ENCODE measurements around the gene KIF23.

KIF23 gene

DNA sequence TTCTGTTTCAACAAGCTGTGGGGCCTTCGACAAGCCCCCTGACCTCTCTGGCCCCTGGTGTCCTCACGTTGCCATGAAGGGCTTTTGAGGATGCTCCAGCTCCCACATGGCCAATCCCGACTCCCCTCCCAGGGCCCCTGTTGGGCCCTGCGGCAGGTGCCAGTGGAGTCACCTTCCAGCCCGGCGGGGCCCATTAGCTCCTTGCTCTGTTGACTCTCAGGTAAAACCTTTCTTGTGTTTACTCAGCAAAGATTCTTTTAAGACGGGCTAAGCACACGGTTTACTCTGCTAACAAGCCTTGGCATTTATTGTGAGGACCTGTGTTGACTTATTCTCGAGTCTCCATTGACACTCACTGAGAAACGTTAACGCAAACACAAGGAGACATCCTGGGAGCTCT, 53.5 kb downstream of the KIF23 start:
- H3K4me3 ChIP-seq (ENCODE audit: control insufficient read depth, low read depth, low read length), result no peak overlapping the region
- TF ChIP-seq, protein P1, sequence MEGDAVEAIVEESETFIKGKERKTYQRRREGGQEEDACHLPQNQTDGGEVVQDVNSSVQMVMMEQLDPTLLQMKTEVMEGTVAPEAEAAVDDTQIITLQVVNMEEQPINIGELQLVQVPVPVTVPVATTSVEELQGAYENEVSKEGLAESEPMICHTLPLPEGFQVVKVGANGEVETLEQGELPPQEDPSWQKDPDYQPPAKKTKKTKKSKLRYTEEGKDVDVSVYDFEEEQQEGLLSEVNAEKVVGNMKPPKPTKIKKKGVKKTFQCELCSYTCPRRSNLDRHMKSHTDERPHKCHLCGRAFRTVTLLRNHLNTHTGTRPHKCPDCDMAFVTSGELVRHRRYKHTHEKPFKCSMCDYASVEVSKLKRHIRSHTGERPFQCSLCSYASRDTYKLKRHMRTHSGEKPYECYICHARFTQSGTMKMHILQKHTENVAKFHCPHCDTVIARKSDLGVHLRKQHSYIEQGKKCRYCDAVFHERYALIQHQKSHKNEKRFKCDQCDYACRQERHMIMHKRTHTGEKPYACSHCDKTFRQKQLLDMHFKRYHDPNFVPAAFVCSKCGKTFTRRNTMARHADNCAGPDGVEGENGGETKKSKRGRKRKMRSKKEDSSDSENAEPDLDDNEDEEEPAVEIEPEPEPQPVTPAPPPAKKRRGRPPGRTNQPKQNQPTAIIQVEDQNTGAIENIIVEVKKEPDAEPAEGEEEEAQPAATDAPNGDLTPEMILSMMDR (IDR thresholded peaks at IDR 0.05; ENCODE audit: control insufficient read depth, insufficient read depth, low read depth, low read length, missing control alignments), result no peak
- no peak for DNase-seq (ENCODE audit: low read depth)

DNA sequence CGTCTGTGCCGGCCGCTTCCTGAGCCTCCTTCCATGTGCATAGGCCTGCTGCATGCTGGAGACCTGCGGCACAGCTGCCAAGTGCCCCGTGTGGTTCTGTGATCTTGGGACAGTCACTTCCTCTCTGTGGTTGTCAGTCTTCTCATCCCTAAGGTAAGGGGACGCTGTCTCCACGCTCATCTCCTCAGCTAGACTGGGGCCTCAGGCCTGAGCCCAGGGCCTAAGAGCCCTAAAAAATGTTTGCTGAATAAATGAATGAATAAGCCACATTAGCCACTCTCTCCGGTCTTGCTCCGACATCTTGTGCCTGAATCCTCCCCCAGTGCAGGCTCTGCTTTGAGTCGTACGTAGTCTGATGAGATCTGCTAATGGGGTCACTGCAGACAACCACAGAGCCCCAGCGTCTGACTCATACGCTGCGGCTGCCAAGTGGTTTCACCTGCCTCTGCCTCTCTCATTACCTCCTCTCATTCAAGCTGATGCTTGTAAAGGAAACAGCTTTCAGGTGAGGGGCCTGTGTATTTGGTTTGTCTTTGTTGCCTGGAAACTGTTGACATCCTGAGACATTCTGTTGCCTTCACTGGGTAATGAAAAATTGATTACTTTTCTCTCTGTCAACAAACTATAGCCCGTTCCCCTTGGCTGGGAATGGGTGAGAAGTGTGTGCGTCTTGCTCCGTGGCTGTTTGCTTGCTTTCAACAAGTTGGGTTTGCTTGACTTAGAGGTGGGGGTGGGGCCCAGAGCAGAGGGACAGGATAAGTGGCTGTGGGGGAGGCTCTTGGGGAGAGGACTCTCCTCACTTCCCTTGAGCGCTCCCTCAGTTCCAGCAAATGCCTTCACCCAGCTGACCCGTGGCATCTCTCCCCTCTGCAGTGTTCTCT, 54.3 kb downstream of the KIF23 start:
- TF ChIP-seq, protein P1 (IDR thresholded peaks at IDR 0.05; ENCODE audit: control insufficient read depth, insufficient read depth, low read depth, low read length, missing control alignments), result no peak
- H3K4me3 ChIP-seq (ENCODE audit: control insufficient read depth, low read depth, low read length), result no peak overlapping the region
- DNase-seq (ENCODE audit: low read depth), result no peak

DNA sequence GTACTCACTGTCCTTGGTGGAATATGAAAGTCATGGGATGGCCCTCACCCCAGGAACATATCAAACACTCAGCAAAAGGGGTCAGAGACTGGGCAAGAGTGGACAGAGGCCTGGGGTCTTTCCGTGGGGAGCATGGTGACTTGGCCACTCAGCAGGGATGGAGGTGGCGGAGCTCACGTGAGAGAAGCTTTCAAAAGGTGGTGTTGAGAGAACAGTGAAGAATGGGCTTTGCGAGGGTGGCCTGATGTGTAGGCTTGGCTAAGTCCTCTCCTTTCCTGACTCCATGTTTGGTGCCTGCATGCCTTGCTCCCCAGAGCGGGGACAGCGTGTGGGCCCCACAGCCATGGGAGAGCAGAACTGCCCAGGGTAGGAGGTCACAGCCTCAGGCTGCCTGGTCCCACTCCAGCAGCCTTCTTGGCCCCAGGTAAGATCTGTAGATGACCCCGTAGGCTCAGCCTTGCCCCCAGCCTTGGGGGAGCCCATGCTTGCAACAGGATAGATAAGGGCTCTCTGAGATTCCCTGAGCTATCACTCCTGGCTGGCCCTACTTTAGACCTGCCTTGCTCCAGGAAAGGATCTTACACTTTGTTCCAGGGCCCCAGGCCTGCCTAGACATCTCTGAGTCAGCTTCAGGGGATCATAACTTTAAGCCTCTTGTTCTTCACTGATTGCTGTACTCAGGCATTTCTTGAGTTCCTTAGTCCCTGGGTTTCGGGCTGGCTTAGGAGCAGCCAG, 55.5 kb downstream of the KIF23 start:
- TF ChIP-seq, protein P1 (IDR thresholded peaks at IDR 0.05; ENCODE audit: control insufficient read depth, insufficient read depth, low read depth, low read length, missing control alignments), result no peak
- no peak for DNase-seq (ENCODE audit: low read depth)
- no peak overlapping the region for H3K4me3 ChIP-seq (ENCODE audit: control insufficient read depth, low read depth, low read length)

GRCh38 chr15:69472046-69472445, 57.9 kb downstream of the KIF23 start:
- TF ChIP-seq, protein P1 (IDR thresholded peaks at IDR 0.05; ENCODE audit: control insufficient read depth, insufficient read depth, low read depth, low read length, missing control alignments), result no peak
- DNase-seq (ENCODE audit: low read depth), result no peak
- H3K4me3 ChIP-seq (ENCODE audit: control insufficient read depth, low read depth, low read length), result no peak overlapping the region

DNA sequence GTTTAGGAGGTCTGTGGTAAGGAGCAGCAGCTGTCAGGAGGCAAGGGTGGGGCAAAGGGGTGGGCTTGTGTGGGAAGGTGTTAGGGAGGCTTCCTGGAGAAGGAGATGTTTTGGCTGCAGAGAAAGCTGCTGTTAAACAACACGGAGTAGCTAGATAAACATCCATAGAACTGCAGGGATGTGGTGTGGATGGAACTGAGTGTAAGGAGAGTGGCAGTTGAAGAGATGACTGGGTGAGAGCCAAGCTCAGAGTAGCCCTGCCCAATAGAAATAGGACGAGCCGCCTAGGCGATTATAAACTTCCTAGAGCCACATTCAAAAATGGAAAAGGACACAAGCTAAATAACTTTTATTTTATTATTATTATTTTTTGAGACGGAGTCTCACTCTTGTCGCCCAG, 58.4 kb downstream of the KIF23 start:
- H3K4me3 ChIP-seq (ENCODE audit: control insufficient read depth, low read depth, low read length), result no peak overlapping the region
- TF ChIP-seq, protein P1 (IDR thresholded peaks at IDR 0.05; ENCODE audit: control insufficient read depth, insufficient read depth, low read depth, low read length, missing control alignments), result no peak
- DNase-seq (ENCODE audit: low read depth), result no peak

DNA sequence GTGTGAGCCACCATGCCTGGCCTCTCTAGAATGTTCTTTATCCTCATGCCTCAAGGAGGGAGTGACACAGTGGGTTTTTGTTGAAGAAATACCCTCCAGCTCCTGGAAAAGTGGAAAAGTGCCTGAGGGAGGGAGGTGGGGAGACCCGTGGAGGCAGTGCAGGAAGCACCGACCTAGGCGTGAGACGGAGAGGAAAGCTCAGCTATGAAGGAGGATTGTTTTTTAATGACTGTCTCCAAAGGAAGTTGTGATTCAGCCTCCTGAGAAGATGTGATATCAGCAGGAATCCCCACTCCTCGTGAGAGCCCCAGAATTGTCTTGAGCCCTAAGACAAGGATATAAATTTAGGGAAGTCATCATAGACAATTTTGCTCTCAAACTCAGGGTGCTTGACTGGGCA, 60.1 kb downstream of the KIF23 start:
- TF ChIP-seq, protein P1 (IDR thresholded peaks at IDR 0.05; ENCODE audit: control insufficient read depth, insufficient read depth, low read depth, low read length, missing control alignments), result no peak
- no peak for DNase-seq (ENCODE audit: low read depth)
- no peak overlapping the region for H3K4me3 ChIP-seq (ENCODE audit: control insufficient read depth, low read depth, low read length)

Data from AG09309 (cell line).